Measurements from ENCODE around the gene GSDMA. TPM values are rescaled to one million over a fixed set of nuclear protein-coding genes. Genes with fewer than 3 reads are reported as not detected.

Gene GSDMA
- total RNA-seq, 1 donor from 2014 or later = 0.74 TPM

DNA sequence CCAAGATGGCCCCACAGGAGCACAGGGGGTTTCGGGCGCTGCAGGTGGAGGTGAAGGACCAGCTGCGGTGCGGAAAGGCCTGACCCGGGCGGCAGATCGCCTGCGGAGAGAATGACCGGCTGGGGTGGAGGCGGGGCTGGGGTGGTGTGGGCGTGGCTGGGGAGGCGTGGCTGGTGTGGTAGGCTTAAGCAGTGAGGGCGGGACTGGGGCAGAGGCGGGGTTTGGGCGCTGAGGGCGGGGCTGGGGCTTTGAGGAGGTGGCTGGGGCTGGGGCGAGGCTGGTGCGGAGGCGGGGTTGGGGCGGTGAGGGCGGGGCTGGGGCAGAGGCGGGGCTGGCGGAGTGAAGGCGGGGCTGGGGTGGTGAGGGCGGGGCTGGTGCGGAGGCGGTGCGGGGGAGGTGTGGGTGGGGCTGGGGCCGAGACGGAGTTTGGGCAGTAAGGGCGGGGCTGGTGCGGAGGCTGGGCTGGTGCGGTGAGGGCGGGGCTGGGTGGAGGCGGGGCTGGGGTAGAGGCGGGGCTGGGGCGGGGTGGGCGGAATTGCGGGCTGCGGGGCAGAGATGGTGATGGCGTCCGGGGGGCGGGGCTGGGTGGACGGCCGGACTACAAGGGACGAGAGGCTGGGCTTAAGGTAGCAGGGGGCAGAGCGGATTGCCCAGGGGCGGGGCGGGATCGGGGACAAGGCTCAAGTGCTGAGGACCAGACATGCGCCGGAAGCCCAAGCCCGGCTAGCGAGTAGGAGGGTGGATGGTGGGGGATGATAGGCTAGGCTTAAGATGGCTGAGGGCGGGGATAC, 9.9 kb upstream of the GSDMA start:
- Histone ChIP-seq H3K4me1 (peaks cover 8% of the 10 kb centered on the region), H3K36me3 (no peaks in the 10 kb centered on the region), H3K4me3 (peak overlapping the region; percentile 40), H3K27ac (peak overlapping the region; percentile 81), H3K27me3 (no peaks in the 10 kb centered on the region), H3K9me3 (no peaks in the 10 kb centered on the region)
- peak; percentile 98 to 99 for DNase-seq (ENCODE audit: extremely low spot score in 2 of 2)
- intact Hi-C loops (cut with DNase I) = no loop called here
- TF ChIP-seq, protein P1, sequence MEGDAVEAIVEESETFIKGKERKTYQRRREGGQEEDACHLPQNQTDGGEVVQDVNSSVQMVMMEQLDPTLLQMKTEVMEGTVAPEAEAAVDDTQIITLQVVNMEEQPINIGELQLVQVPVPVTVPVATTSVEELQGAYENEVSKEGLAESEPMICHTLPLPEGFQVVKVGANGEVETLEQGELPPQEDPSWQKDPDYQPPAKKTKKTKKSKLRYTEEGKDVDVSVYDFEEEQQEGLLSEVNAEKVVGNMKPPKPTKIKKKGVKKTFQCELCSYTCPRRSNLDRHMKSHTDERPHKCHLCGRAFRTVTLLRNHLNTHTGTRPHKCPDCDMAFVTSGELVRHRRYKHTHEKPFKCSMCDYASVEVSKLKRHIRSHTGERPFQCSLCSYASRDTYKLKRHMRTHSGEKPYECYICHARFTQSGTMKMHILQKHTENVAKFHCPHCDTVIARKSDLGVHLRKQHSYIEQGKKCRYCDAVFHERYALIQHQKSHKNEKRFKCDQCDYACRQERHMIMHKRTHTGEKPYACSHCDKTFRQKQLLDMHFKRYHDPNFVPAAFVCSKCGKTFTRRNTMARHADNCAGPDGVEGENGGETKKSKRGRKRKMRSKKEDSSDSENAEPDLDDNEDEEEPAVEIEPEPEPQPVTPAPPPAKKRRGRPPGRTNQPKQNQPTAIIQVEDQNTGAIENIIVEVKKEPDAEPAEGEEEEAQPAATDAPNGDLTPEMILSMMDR (IDR thresholded peaks at IDR 0.05) = no peak
- TF ChIP-seq POLR2AphosphoS5 (IDR thresholded peaks at IDR 0.05; ENCODE audit: insufficient read depth in 1 of 2, low read depth in 1 of 2) (peak in 1 of 2 donors; percentile 60), POLR2A (IDR thresholded peaks at IDR 0.05) (peak in 1 of 2 donors; percentile 37)

DNA sequence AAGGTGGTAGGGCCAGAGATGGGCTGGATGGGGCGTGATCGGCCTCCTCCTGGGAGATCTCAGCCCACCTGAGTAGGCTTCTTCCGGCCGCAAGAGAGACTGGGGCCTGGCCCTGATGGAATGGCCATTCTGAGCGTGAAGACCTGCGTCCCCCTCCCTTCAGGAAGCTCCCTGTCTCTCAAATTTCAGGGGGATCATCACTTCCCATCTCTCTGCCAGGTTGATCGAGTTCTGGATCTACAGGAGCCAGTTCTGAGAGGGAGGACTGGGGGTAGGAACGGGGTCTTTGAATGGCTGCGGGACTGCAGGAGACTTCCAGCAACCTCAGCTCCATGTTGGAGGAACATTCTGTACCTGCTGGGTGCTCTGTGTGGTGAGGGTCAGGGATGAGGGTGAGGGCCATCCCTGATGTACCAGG, 9.3 kb upstream of the GSDMA start:
- H3K27ac ChIP-seq = peak overlapping the region; percentile 81
- DNase-seq (ENCODE audit: extremely low spot score in 2 of 2) = no peak
- H3K9me3 ChIP-seq = no peaks in the 10 kb centered on the region
- no peaks in the 10 kb centered on the region for H3K27me3 ChIP-seq
- H3K36me3 ChIP-seq = no peaks in the 10 kb centered on the region
- TF ChIP-seq, protein P1 (IDR thresholded peaks at IDR 0.05) = no peak
- no peak for TF ChIP-seq POLR2A (IDR thresholded peaks at IDR 0.05)
- TF ChIP-seq POLR2AphosphoS5 (IDR thresholded peaks at IDR 0.05; ENCODE audit: insufficient read depth in 1 of 2, low read depth in 1 of 2) = no peak
- peak overlapping the region; percentile 35 to 40 for H3K4me3 ChIP-seq
- H3K4me1 ChIP-seq = peaks cover 8% of the 10 kb centered on the region
- intact Hi-C loops (cut with DNase I) = no loop called here

DNA sequence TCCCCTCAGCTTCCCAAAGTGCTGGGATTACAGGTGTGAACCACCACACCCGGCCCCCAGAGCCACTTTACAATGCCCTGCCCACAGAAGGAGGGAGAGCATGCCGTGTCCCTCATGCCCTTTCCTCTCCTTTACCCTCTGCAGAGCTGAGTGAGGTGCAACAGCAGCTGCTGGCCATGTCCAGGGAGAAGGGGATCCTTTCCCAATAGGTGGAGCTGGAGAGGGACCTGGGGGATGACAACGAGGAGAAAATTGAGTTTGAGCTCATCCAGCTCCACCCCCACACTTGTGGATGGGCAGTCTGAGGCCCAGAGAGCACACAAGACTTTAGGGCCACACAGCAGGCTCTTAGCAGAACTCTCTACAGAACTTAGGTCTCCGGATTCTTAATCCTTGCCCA, 7.9 kb upstream of the GSDMA start:
- TF ChIP-seq, protein P1 (IDR thresholded peaks at IDR 0.05) = no peak
- TF ChIP-seq POLR2AphosphoS5 (IDR thresholded peaks at IDR 0.05; ENCODE audit: insufficient read depth in 1 of 2, low read depth in 1 of 2) (no peak), POLR2A (IDR thresholded peaks at IDR 0.05) (no peak)
- H3K27me3 ChIP-seq = no peaks in the 10 kb centered on the region
- H3K4me1 ChIP-seq = peaks cover 12% of the 10 kb centered on the region
- no peaks in the 10 kb centered on the region for H3K9me3 ChIP-seq
- H3K27ac ChIP-seq = no peak overlapping the region
- DNase-seq (ENCODE audit: extremely low spot score in 2 of 2) = no peak
- H3K36me3 ChIP-seq = no peaks in the 10 kb centered on the region
- no peak overlapping the region for H3K4me3 ChIP-seq
- intact Hi-C loops (cut with DNase I) = no loop called here

DNA sequence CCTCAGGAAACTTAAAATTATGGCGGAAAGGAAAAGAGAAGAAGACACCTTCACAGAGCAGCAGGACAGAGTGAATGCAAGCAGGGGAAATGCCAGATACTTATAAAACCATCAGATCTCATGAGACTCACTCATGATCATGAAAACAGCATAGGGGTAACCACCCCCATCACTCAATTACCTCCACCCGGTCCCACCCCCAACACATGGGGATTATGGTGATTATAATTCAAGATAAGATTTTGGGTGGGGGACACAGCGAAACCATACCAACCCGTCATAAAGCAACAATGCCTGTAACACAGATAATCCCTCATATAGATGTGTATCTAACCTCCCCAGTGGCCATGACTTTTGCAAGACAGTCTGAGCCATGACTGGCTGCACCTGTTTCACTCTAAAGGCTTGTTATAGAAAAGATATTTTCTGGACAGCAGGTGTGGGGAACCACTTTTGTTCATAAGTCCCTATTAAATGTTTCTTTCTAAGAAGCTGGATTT, 7.0 kb upstream of the GSDMA start:
- Histone ChIP-seq H3K27me3 (no peaks in the 10 kb centered on the region), H3K36me3 (no peaks in the 10 kb centered on the region), H3K4me3 (no peak overlapping the region), H3K27ac (no peak overlapping the region), H3K9me3 (no peaks in the 10 kb centered on the region), H3K4me1 (peaks cover 12% of the 10 kb centered on the region)
- DNase-seq (ENCODE audit: extremely low spot score in 2 of 2) = no peak
- intact Hi-C loops (cut with DNase I) = no loop called here
- no peak for TF ChIP-seq POLR2AphosphoS5 (IDR thresholded peaks at IDR 0.05; ENCODE audit: insufficient read depth in 1 of 2, low read depth in 1 of 2)
- TF ChIP-seq, protein P1 (IDR thresholded peaks at IDR 0.05) = no peak
- no peak for TF ChIP-seq POLR2A (IDR thresholded peaks at IDR 0.05)

DNA sequence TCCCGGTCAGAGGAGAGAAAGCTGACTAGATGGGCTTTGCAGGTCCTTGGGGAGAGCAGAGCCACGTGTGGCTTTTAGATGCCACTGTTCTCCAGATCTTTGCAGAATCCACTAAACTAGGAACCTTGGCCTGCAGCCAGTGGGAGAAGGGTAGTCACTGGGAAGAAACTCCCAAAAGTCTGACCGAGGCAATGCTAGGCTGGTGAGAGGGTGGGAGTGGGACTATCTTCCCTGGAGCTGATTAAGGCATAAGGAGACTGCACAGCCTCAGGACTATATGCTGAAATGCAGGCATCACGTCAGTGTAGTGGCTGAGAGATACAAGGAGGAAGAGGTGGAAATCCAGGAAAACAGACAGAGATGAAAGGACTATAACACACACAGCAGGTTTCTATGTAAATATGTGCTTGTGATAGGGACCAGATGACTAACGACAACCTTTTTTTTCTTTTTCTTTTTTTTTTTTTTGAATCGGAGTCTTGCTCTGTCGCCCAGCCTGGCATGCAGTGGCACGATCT, 2.2 kb upstream of the GSDMA start:
- no peak for DNase-seq (ENCODE audit: extremely low spot score in 2 of 2)
- H3K27ac ChIP-seq = no peak overlapping the region
- intact Hi-C loops (cut with DNase I) = no loop called here
- no peaks in the 10 kb centered on the region for H3K36me3 ChIP-seq
- H3K9me3 ChIP-seq = no peaks in the 10 kb centered on the region
- TF ChIP-seq POLR2AphosphoS5 (IDR thresholded peaks at IDR 0.05; ENCODE audit: insufficient read depth in 1 of 2, low read depth in 1 of 2) (no peak), POLR2A (IDR thresholded peaks at IDR 0.05) (no peak)
- TF ChIP-seq, protein P1 (IDR thresholded peaks at IDR 0.05) = no peak
- no peaks in the 10 kb centered on the region for H3K27me3 ChIP-seq
- H3K4me3 ChIP-seq = no peak overlapping the region
- peaks cover 4% of the 10 kb centered on the region for H3K4me1 ChIP-seq

All from vagina (tissue), 2 donors.